HUES64 (cell line): ENCODE data around the gene SIT1.

Experiments
- H3K27ac ChIP-seq: 2 replicates; pipeline ENCODE4 v1.7.0; 2013; ENCODE audit warnings: low read depth, low read length, inconsistent platforms
- H3K27me3 ChIP-seq: 2 replicates; pipeline ENCODE4 v1.6.1; 2013; ENCODE audit warnings: mild to moderate bottlenecking, low read length; ENCODE audit not compliant: insufficient read depth
- H3K36me3 ChIP-seq: 2 replicates; pipeline ENCODE4 v1.6.1; 2013; ENCODE audit warnings: mild to moderate bottlenecking, low read length; ENCODE audit not compliant: insufficient read depth
- H3K4me1 ChIP-seq: 2 replicates; pipeline ENCODE4 v1.6.1; 2013; ENCODE audit warnings: mild to moderate bottlenecking, low read length, moderate library complexity; ENCODE audit not compliant: insufficient read depth
- H3K4me3 ChIP-seq: 2 replicates; pipeline ENCODE4 v1.5.1; 2013; ENCODE audit warnings: mild to moderate bottlenecking, low read length, moderate library complexity
- H3K9ac ChIP-seq: 2 replicates; pipeline ENCODE4 v1.6.1; 2013; ENCODE audit warnings: mild to moderate bottlenecking, low read depth, low read length
- H3K9me3 ChIP-seq: 2 replicates; pipeline ENCODE4 v1.6.1; 2013; ENCODE audit warnings: low read depth, low read length; ENCODE audit not compliant: insufficient read depth
- WGBS: fragments of 150-250, 120-280 bp; methylation state at CpG from one replicate; pipeline ENCODE4 v1.1.7; 2013; ENCODE audit warnings: missing lambda C conversion rate; 5-methylcytosine and 5-hydroxymethylcytosine counted together

Gene SIT1

GRCh38 chr9:35658968-35659220 is 8.2 kb upstream of the SIT1 start:
- H3K36me3 ChIP-seq, result peaks cover 37% of the 10 kb centered on the region
- 0 out of 2 replicates have a peak, but pooled peaks cover 5% of the 10 kb centered on the region for H3K27me3 ChIP-seq
- H3K27ac ChIP-seq, result peak overlapping the region; percentile 98
- peaks cover 8% of the 10 kb centered on the region; the same call in 1 of the 2 replicates for H3K4me1 ChIP-seq
- H3K9me3 ChIP-seq, result no peaks in the 10 kb centered on the region
- H3K4me3 ChIP-seq, result peak overlapping the region; percentile 94
- peak overlapping the region; percentile 98 for H3K9ac ChIP-seq
- 5% methylated on average over 2 of the region's 2 CpGs for WGBS

- H3K4me3 ChIP-seq, result peak within 1 kb of the TSS; percentile 94
- H3K36me3 ChIP-seq, result peaks cover 33% of the 10 kb centered on the region
- under 1% methylated on average over 66 of the region's 67 CpGs for WGBS
- peak within 1 kb of the TSS; percentile 98 for H3K9ac ChIP-seq
- H3K27ac ChIP-seq, result peak within 1 kb of the TSS; percentile 98
- H3K27me3 ChIP-seq, result 0 out of 2 replicates have a peak, but pooled peaks cover 5% of the 10 kb centered on the region
- H3K9me3 ChIP-seq, result no peaks in the 10 kb centered on the region
- H3K4me1 ChIP-seq, result peaks cover 8% of the 10 kb centered on the region; the same call in 1 of the 2 replicates
Observed at GRCh38 chr9:35658137-35658967, 7.6 kb upstream of the SIT1 start, which contains the start of gene CCDC107. Gene CCDC107, plus strand, starts transcription at chr9:35658292. Its CDS starts 88 bp downstream, at chr9:35658380.

GRCh38 chr9:35657546-35658136 is 6.9 kb upstream of the SIT1 start, which contains the start of gene RMRP:
Gene RMRP, minus strand, starts transcription at chr9:35658019.
- Histone ChIP-seq H3K4me3 (peak within 1 kb of the TSS; percentile 94), H3K4me1 (peaks cover 8% of the 10 kb centered on the region; the same call in 1 of the 2 replicates), H3K27me3 (0 out of 2 replicates have a peak, but pooled peaks cover 5% of the 10 kb centered on the region), H3K27ac (peak within 1 kb of the TSS; percentile 98), H3K9ac (peak within 1 kb of the TSS; percentile 98), H3K9me3 (no peaks in the 10 kb centered on the region), H3K36me3 (peaks cover 26% of the 10 kb centered on the region)
- WGBS, result under 1% methylated on average over 42 of the region's 42 CpGs

- Histone ChIP-seq H3K9me3 (no peaks in the 10 kb centered on the region), H3K9ac (peak overlapping the region; percentile 67), H3K36me3 (peaks cover 20% of the 10 kb centered on the region), H3K27ac (peak overlapping the region; percentile 68), H3K27me3 (0 out of 2 replicates have a peak, but pooled peaks cover 5% of the 10 kb centered on the region), H3K4me3 (peak overlapping the region; percentile 62), H3K4me1 (peaks cover 8% of the 10 kb centered on the region; the same call in 1 of the 2 replicates)
- WGBS, result 45% methylated on average over 25 of the region's 25 CpGs
Observed at GRCh38 chr9:35656831-35657545, 6.3 kb upstream of the SIT1 start.

GRCh38 chr9:35656348-35656747 is 5.6 kb upstream of the SIT1 start:
- no peaks in the 10 kb centered on the region for H3K9me3 ChIP-seq
- no peak overlapping the region for H3K27ac ChIP-seq
- H3K4me3 ChIP-seq, result no peak overlapping the region; the same call in 1 of the 2 replicates
- H3K9ac ChIP-seq, result no peak overlapping the region
- H3K4me1 ChIP-seq, result peaks cover 8% of the 10 kb centered on the region
- 90% methylated on average over 17 of the region's 17 CpGs for WGBS
- 0 out of 2 replicates have a peak, but pooled peaks cover 5% of the 10 kb centered on the region for H3K27me3 ChIP-seq
- peaks cover 13% of the 10 kb centered on the region for H3K36me3 ChIP-seq

- no peak overlapping the region for H3K27ac ChIP-seq
- no peaks in the 10 kb centered on the region for H3K9me3 ChIP-seq
- no peaks in the 10 kb centered on the region for H3K36me3 ChIP-seq
- H3K4me1 ChIP-seq, result peaks cover 13% of the 10 kb centered on the region
- H3K9ac ChIP-seq, result no peak overlapping the region
- WGBS, result 100% methylated on average over 1 of the region's 2 CpGs
- H3K4me3 ChIP-seq, result no peak overlapping the region
- 0 out of 2 replicates have a peak, but pooled peaks cover 5% of the 10 kb centered on the region for H3K27me3 ChIP-seq
Observed at GRCh38 chr9:35653611-35654010, 2.9 kb upstream of the SIT1 start.

GRCh38 chr9:35652829-35653209 is 2.1 kb upstream of the SIT1 start:
- Histone ChIP-seq H3K4me1 (peaks cover 13% of the 10 kb centered on the region), H3K27ac (no peak overlapping the region), H3K4me3 (no peak overlapping the region), H3K9me3 (no peaks in the 10 kb centered on the region), H3K27me3 (0 out of 2 replicates have a peak, but pooled peaks cover 5% of the 10 kb centered on the region), H3K9ac (no peak overlapping the region), H3K36me3 (no peaks in the 10 kb centered on the region)
- 95% methylated on average over 8 of the region's 8 CpGs for WGBS

GRCh38 chr9:35651956-35652828 is 1.5 kb upstream of the SIT1 start:
- no peak overlapping the region for H3K9ac ChIP-seq
- H3K36me3 ChIP-seq, result no peaks in the 10 kb centered on the region
- 90% methylated on average over 7 of the region's 7 CpGs for WGBS
- H3K27ac ChIP-seq, result no peak overlapping the region
- H3K9me3 ChIP-seq, result no peaks in the 10 kb centered on the region
- H3K4me3 ChIP-seq, result no peak overlapping the region
- peaks cover 13% of the 10 kb centered on the region for H3K4me1 ChIP-seq
- H3K27me3 ChIP-seq, result 0 out of 2 replicates have a peak, but pooled peaks cover 7% of the 10 kb centered on the region

GRCh38 chr9:35649431-35650340 is 1.0 kb downstream of the SIT1 start:
- H3K27ac ChIP-seq, result no peak overlapping the region
- no peaks in the 10 kb centered on the region for H3K36me3 ChIP-seq
- 89% methylated on average over 25 of the region's 26 CpGs for WGBS
- H3K9ac ChIP-seq, result no peak overlapping the region
- peaks cover 16% of the 10 kb centered on the region for H3K4me1 ChIP-seq
- H3K4me3 ChIP-seq, result no peak overlapping the region
- H3K27me3 ChIP-seq, result 0 out of 2 replicates have a peak, but pooled peaks cover 3% of the 10 kb centered on the region
- no peaks in the 10 kb centered on the region for H3K9me3 ChIP-seq
